ENCODE data around the gene CHAT.

DNA sequence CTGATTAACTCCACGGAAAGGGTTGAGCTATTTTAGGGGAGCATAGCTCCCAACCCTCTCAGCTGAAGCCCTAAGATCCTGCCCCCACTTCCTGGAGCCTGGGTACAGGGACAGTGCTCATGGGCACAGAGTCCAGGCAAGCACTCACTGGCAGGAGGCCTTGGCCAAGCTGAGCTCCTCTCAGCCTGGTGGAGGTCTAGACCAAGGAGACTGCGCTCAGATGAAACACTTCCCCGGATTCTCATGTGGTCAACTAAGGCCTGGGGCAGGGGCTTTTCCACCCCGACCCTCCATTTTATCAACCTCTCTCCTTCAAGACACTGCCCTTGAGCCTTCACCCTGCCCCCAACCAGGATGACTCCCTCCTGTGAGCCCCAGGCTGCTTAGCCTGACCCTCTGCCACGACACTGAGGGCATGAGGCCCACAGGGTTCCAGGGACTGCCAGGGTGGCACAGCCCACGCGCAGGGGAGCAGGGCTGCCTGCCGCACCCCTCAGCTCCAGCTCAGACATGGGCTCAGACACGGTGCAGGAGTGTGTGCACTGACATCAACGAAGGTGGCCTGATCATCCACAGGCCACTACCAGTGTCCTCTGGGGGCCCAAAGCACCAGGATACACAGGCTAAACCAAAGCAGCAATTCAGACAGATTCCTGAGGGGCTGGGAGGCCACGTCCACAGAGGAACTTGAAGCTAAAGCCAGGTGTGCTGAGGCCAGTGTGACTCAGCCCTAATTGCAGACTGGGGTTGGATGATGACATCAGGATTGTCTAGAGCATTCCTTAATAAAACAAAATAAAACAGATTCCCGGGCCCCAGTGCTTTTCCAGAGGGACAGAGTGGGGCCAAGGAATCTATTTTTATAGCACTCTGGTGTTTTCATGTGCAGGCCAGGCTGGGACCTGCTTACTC, 18.8 kb downstream of the CHAT start:
- TF ChIP-seq, protein P1, sequence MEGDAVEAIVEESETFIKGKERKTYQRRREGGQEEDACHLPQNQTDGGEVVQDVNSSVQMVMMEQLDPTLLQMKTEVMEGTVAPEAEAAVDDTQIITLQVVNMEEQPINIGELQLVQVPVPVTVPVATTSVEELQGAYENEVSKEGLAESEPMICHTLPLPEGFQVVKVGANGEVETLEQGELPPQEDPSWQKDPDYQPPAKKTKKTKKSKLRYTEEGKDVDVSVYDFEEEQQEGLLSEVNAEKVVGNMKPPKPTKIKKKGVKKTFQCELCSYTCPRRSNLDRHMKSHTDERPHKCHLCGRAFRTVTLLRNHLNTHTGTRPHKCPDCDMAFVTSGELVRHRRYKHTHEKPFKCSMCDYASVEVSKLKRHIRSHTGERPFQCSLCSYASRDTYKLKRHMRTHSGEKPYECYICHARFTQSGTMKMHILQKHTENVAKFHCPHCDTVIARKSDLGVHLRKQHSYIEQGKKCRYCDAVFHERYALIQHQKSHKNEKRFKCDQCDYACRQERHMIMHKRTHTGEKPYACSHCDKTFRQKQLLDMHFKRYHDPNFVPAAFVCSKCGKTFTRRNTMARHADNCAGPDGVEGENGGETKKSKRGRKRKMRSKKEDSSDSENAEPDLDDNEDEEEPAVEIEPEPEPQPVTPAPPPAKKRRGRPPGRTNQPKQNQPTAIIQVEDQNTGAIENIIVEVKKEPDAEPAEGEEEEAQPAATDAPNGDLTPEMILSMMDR (IDR thresholded peaks at IDR 0.05) = no peak
- TF ChIP-seq POLR2A (IDR thresholded peaks at IDR 0.05) = no peak
- TF ChIP-seq POLR2AphosphoS5 (IDR thresholded peaks at IDR 0.05) = no peak
